ENCODE results near the gene ABCA6. TPM values are rescaled to one million over a fixed set of nuclear protein-coding genes. Genes with fewer than 3 reads are reported as not detected.
A peak's percentile ranks its signal among the peaks of the same experiment; 100 is the strongest.
"Not testable (repeated sequence)": the region's sequence is repeated elsewhere in the genome, so short reads cannot be mapped to it uniquely, and the experiment has no call there.

ABCA6 gene
- total RNA-seq, 1 donor from 2014 or later = 50.7 TPM

DNA sequence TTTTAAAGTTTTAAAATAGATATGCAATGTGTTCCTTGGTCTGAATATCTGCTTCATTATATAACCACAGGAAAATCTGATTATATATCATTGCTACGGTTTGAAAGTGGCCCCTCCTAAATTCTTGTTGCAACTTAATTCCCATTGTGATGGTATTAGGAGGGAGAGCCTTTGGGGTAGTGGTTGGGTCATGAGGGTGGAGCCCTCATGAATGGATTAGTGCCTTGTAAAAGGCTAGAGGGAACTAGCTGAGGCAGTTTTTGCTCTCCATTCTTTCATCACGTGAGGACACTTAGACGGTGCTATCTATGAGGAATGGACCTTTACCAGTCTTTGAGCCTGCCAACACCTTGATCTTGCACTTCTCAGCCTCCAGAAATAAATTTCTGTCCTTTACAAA lies 7.6 kb downstream of the ABCA6 start:
- DNase-seq = no peak

- no peak for DNase-seq
These were observed 10.9 kb downstream of the ABCA6 start for GRCh38 chr17:69130627-69131296.

- no peak for DNase-seq
These were observed 18.1 kb downstream of the ABCA6 start for GRCh38 chr17:69123626-69124025.

GRCh38 chr17:69122065-69122464 lies 19.6 kb downstream of the ABCA6 start:
- no peak for DNase-seq

DNA sequence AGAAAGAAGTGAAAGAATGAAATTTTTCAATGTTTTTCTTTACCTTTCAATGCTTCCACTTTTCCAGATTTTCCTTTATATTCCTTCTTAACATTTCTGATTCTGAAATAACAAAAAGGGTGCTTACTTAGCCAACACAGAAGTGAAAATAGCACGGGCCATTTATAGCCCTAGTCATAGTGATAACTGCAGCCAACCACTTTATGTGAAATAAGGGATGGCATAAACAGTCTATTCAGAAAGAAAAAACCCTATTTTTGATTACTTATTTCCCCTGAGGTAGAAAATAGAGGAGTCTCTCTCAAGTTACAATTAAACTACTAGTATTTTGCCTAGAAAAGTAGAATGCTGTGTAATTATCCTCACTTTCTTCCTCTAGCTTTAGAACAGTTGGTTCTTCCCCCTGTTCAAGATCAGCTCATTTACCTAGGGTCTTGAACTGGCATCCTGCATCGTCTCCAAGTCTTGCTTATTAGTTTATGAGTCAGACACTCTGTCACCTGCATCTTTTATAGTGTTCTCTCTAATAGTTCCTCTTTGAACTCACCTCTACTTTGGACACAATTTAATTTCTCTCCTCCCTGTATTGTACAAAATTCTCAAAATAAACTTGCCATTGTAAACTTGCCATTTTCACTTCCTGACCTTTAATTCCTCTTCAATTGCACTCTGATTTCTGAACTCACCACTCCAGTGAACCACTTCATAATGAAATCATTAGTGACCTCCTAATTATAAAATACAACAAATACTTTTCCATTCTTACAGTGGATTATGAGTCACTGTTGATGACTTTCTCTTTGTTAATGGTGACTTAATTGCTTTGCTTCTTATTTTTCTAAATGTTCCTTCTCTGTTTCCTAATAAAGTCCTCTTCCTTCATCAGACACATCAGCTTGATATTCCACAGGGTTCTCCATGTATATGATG lies 23.6 kb downstream of the ABCA6 start:
- DNase-seq = no peak

- no peak for DNase-seq
These were observed 29.9 kb downstream of the ABCA6 start for GRCh38 chr17:69111794-69112193.

DNA sequence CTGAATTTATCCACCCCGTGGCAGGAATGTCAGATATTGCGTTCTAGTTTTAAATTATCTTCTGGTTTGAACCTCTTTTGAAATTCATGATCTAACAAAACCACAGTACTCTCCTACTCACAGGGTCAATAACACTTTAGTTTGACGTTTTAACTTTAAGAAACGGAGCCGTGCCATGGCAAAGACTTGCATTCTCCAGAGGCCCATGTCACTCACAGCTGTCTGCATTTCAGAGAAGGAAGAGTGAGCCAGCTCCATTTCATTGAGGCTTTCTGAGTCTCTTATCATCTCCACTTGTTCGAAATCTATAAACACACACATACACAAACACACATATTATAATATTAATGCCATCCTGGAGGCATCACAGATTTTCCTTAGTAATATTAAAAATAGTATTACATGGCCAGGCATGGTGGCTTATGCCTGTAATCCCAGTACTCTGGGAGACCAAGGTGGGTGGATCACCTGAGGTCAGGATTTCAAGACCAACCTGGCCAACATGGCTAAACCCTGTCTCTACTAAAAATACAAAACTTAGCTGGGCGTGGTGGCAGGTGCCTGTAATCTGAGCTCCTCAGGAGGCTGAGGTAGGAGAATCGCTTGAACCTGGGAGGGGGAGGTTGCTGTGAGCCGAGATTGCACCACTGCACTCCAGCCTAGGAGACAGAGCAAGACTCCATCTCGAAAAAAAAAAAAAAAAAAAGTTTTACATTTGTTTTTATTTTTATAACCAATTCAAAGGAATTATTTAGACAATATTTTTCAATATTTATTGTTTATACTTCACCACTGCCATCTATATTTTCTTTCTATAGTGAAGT lies 35.6 kb downstream of the ABCA6 start:
- no peak for DNase-seq

GRCh38 chr17:69103557-69104233 lies 38.0 kb downstream of the ABCA6 start:
- DNase-seq = no peak

GRCh38 chr17:69098625-69099024 lies 43.1 kb downstream of the ABCA6 start:
- DNase-seq = no peak

DNA sequence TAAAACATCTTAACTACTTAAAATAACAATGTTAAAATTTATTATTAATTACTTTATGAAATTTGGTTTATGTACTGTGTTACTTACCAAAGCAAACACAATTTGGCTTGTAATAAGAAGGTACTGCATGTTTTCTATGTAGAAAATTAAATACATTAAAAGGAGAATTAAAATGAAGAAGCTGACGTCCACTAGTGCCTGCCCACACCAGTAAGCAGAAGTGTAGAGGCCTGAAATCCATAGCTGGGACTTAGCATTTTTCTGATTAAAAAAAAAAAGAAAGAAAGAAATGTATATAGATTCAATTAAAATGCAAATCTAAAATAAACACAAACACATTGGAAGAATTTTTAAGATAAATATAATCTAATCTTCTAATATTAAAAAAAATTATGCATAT lies 45.2 kb downstream of the ABCA6 start:
- DNase-seq = no peak

GRCh38 chr17:69093995-69094394 lies 47.7 kb downstream of the ABCA6 start:
- DNase-seq = no peak

GRCh38 chr17:69093279-69093789 lies 48.4 kb downstream of the ABCA6 start:
- DNase-seq = peak; percentile 7

DNA sequence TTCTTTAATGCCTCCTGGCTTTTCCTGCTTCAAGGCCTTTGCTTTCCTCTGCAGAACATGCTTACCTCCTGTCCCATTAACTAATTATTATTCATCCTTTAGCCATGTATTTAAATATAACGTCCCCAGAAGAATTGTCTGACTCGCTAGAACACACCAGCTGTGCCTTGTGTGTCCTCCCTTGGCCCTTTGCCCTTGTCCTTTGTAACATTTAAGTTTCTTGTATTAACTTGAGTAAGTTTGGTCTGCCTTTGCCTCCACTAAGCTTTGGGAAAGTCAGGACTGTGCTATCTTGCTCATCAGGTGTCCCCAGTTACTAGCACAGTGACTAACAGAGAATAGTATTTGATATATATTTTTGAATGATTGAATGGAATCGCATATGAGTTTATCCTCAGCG lies 51.3 kb downstream of the ABCA6 start:
- DNase-seq = no peak

DNA sequence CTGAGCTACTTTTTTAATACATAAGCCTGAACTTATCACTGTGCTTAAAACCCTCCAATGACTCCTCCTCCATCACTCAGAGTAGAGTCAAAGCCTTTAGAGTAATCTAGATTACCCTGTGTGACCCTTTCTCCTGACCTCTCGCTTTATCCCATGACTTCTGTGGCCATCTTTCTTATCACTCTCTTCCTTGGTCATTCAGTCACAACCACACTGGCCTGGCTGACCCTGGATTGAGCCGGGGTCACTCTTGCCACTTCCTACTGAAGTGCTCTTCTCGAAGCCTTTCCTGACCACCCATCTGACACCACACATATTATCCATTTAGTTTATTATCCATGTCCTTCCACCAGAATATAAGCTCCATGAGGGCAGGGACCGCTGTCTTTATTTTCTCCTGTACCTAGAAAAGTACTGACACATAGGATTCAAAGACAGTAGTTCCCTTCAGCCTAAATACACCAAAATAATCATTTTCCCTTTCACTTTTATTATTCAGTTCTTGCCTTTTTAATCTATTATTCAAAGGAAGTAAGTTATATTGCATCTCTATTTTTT lies 53.0 kb downstream of the ABCA6 start:
- DNase-seq = no peak

- DNase-seq = no peak
These were observed 55.1 kb downstream of the ABCA6 start for GRCh38 chr17:69086641-69087040.

- no peak for DNase-seq
These were observed 56.8 kb downstream of the ABCA6 start for GRCh38 chr17:69084911-69085310.

DNA sequence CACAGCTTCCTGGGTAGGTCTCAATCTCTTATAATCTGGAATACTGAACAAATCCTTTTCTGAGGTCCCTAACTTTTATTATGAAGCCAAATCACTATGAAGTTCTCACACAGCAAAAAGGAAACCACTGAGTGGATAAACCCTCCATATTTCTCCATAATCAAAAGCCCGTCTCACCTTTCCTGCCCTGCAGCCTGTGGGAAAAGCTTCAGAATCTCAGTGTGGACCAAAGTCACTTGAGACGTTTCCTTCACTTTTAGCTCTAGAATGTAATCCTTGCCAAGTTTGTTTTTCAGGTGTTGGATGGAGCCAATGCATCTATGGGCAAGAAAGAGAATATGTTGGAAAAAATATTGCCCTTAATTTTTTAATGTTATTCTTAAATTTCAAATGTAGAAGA lies 59.0 kb downstream of the ABCA6 start:
- DNase-seq = no peak

- no peak for DNase-seq
These were observed 62.8 kb downstream of the ABCA6 start for GRCh38 chr17:69078864-69079263.

DNA sequence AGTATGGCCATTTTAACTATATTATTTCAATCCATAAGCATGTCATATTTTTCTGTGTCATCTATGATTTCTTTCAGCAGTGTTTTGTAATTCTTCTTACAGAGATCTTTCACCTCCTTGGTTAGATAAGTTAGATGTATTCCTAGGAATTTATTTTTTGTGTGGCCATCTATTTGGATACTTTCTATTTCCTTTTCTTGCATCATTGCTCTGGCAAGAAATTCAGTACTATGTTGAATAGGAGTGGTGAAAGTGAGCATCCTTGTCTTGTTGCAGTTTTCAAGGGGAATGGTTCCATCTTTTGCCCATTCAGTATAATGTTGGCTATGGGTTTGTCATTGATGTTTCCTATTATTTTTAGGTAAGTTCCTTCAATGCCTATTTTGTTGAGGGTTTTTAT lies 65.9 kb downstream of the ABCA6 start:
- DNase-seq = no peak

- DNase-seq = not testable (repeated sequence)
These were observed 68.3 kb downstream of the ABCA6 start for GRCh38 chr17:69073392-69073791.

- DNase-seq = not testable (repeated sequence)
These were observed 68.9 kb downstream of the ABCA6 start for GRCh38 chr17:69072803-69073256.

DNA sequence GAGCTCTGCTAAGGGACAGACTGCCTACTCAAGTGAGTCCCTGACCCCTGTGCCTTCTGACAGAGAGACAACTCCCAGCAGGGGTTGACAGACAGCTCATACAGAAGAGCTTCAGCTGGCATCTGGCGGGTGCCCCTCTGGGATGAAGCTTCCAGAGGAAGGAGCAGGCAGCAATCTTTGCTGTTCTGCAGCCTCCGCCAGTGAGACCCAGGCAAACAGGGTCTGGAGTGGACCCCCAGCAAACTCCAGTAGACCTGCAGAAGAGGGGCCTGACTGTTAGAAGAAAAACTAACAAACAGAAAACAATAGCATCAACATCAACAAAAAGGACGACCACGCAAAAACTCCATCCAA lies 70.5 kb downstream of the ABCA6 start:
- DNase-seq = not testable (repeated sequence)
